BE2C (cell line): ENCODE results near the gene PIGO.

ENCODE experiments used
- DNase-seq: peaks from one replicate; pipeline ENCODE4 v3.0.0-alpha.2; 2020
- H3K27me3 ChIP-seq: fragments of 250-450 bp; sonication (Bioruptor Pico); 2 replicates; pipeline ENCODE4 v1.5.1; 2020; ENCODE audit warnings: mild to moderate bottlenecking
- H3K36me3 ChIP-seq: fragments of 250-450 bp; sonication (Bioruptor Pico); 2 replicates; pipeline ENCODE4 v1.5.1; 2020; ENCODE audit warnings: mild to moderate bottlenecking
- H3K4me1 ChIP-seq: fragments of 250-450 bp; sonication (Bioruptor Pico); 2 replicates; pipeline ENCODE4 v1.5.1; 2020
- H3K4me3 ChIP-seq: 2 replicates; pipeline ENCODE4 v1.5.1; 2011; ENCODE audit warnings: low read depth, low read length
- H3K9me3 ChIP-seq: fragments of 250-450 bp; sonication (Bioruptor Pico); 2 replicates; pipeline ENCODE4 v1.5.1; 2020
- TF ChIP-seq, protein P1 (sequence below): IDR thresholded peaks from 2 replicates; pipeline ENCODE4 v1.5.1; 2012; ENCODE audit warnings: mild to moderate bottlenecking, low read depth, low read length

The PIGO gene

DNA sequence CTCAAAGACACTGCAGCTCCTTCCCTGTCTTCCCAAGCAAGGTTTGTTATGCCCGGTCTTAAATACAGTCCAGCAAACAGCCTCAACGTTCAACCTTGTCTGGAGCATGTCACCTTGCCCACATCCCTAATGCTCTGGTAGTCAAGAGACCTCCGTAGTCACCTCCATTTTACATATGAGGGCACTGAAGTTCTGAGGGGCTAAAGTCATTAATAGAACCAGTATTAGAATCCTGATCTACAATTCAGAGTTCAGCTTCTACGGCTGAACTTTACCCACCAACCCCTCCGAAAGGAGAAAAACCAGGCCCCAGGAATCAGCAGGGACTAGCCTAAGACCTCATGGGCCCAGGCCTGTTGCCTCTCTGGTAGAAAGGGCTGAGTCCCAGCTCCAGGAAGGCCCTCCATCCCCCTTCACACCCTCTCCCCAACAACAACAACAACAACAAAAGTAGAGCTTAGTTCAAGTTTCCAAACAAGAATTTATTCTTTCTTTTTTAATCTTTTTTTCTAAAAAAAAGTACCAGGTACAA lies 7.3 kb upstream of the PIGO start:
- TF ChIP-seq, protein P1, sequence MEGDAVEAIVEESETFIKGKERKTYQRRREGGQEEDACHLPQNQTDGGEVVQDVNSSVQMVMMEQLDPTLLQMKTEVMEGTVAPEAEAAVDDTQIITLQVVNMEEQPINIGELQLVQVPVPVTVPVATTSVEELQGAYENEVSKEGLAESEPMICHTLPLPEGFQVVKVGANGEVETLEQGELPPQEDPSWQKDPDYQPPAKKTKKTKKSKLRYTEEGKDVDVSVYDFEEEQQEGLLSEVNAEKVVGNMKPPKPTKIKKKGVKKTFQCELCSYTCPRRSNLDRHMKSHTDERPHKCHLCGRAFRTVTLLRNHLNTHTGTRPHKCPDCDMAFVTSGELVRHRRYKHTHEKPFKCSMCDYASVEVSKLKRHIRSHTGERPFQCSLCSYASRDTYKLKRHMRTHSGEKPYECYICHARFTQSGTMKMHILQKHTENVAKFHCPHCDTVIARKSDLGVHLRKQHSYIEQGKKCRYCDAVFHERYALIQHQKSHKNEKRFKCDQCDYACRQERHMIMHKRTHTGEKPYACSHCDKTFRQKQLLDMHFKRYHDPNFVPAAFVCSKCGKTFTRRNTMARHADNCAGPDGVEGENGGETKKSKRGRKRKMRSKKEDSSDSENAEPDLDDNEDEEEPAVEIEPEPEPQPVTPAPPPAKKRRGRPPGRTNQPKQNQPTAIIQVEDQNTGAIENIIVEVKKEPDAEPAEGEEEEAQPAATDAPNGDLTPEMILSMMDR = no peak
- H3K4me3 ChIP-seq = peak overlapping the region; percentile 99
- H3K9me3 ChIP-seq = no peaks in the 10 kb centered on the region
- peaks cover 10% of the 10 kb centered on the region for H3K36me3 ChIP-seq
- no peak for DNase-seq
- no peaks in the 10 kb centered on the region for H3K27me3 ChIP-seq
- peaks cover 7% of the 10 kb centered on the region for H3K4me1 ChIP-seq

DNA sequence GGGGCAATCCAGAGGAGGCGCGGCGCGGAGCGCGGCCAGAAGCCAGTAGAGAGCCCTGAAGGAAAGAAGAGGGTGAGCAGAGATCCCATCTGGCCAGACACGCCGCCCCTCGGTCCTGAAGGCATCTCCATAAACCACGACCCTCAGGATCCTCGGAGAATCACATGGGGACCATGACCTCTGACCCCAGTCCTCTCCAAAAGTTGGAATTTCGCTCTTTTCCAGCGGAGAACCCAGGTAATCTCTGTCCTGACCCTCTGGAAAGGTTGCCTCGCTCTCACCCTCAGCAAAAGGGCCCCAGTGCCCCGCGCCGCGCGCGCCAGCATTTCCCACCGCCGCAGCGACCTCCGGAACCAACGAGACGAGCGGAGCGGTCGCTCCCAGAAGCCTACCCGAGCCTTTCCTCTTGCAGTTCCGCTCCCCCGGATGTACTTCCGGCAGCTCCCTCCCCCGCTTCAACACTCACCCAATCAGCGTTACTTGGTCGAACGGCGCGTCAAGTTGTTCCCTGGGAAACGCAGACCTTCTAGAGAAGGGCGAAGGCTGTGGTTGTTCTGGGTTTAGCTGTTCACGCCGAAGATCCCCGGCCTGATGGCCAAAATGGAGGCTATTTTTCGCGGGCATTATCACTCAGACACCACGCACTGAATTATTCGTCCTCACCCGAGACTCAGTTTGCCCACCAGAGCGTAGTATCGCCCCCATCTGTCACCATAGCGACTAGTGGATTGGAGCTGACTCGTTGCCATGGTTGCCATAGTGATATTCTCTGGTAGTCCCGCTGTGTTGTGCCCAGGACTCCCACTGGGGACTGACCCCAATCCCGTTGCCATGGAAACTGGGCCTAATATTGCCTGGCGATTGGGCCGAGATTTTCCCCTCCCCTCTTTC lies 6.6 kb upstream of the PIGO start, which contains the start of gene STOML2:
Gene STOML2 (minus strand): TSS at position 363 of the 891 bp plus-strand sequence. CDS start 37 bp downstream, at position 326.
- Histone ChIP-seq H3K4me3 (peak within 1 kb of the TSS; percentile 99), H3K9me3 (no peaks in the 10 kb centered on the region), H3K4me1 (peaks cover 7% of the 10 kb centered on the region), H3K27me3 (no peaks in the 10 kb centered on the region), H3K36me3 (peaks cover 10% of the 10 kb centered on the region)
- peak; percentile 95 for DNase-seq
- TF ChIP-seq, protein P1 = no peak

DNA sequence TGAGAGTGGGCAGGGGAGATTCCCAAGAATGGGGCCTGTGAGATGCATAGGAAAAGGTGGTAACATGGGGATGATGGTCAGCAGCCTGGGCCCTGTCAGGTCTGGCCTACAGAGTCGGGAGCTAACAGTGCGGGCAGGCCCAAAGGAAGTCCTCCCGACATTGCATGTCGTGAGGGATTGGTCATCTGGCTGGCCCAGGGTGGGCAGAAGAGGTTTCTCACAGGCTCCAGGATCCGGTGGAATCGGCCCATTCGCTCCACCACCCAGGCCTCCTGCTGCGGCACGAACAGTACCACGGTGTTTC lies 6.0 kb upstream of the PIGO start:
- H3K36me3 ChIP-seq = peaks cover 10% of the 10 kb centered on the region
- TF ChIP-seq, protein P1 = no peak
- peaks cover 7% of the 10 kb centered on the region for H3K4me1 ChIP-seq
- no peaks in the 10 kb centered on the region for H3K9me3 ChIP-seq
- no peaks in the 10 kb centered on the region for H3K27me3 ChIP-seq
- peak overlapping the region; percentile 99 for H3K4me3 ChIP-seq
- no peak for DNase-seq

DNA sequence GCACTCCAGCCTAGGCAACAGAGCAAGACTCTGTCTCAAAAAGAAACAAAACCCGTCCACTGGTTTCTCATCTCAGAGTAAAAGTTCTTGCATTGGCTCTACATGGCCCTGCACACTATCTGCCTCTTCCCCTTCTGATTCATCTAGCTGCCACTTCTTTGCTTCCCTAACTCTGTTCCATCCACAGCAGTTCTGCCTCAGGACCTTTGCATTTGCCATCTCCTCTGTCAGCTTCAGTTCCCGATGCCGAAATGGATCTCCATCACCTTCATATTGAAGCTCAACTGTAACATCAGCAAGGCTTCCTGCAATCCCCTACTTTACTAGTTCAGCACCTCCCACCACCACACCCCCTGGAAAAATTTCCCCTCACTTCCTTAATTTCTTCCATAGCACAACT lies 1.2 kb upstream of the PIGO start:
- H3K4me3 ChIP-seq = no peak overlapping the region
- TF ChIP-seq, protein P1 = no peak
- DNase-seq = no peak
- no peaks in the 10 kb centered on the region for H3K27me3 ChIP-seq
- H3K36me3 ChIP-seq = peaks cover 10% of the 10 kb centered on the region
- no peaks in the 10 kb centered on the region for H3K9me3 ChIP-seq
- H3K4me1 ChIP-seq = no peaks in the 10 kb centered on the region

DNA sequence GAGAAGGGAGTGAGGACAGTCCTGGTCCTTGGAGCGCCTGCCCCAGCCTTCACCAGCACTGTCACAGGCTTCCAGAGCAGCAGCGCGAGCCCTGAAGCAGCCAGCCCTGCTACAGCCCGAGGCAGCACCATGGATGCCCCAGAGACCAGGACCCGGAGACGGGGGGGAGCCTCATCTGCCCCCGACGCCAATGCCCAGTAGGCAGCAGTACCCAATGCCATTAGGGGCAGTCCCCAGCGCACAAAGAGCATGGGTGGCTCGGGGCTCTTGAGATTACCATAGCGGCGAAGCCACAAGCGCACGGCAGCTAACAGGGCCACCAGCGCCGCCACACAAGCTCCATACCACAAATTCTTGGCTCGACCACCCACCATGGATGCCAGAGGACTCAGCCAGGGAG lies 4.9 kb downstream of the PIGO start:
- Histone ChIP-seq H3K27me3 (no peaks in the 10 kb centered on the region), H3K4me1 (no peaks in the 10 kb centered on the region), H3K36me3 (peaks cover 16% of the 10 kb centered on the region), H3K4me3 (no peak overlapping the region), H3K9me3 (no peaks in the 10 kb centered on the region)
- TF ChIP-seq, protein P1 = no peak
- no peak for DNase-seq

DNA sequence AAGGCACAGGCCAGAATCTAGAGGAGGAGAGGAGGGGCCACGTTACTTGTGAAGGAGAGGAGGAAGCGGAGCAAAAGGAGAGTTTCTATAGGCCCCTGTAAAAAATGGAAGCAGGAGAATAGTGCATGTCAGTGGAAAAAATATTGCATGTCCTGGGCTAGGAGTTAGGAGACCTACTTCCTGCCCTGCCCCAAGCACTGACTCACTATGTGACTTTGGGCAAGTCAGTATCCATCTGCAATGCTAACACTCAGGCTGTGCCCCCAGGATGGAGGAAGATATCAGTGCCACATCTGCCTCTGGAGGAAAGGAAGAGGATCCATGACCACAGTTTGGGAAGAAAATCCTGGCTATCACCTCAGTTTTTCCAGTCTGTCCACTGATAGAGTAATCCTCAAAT lies 7.0 kb downstream of the PIGO start:
- DNase-seq = no peak
- H3K4me1 ChIP-seq = no peaks in the 10 kb centered on the region
- TF ChIP-seq, protein P1 = no peak
- no peaks in the 10 kb centered on the region for H3K9me3 ChIP-seq
- no peaks in the 10 kb centered on the region for H3K27me3 ChIP-seq
- H3K4me3 ChIP-seq = no peak overlapping the region
- peaks cover 16% of the 10 kb centered on the region for H3K36me3 ChIP-seq
